Gastroesophageal sphincter (tissue), 4 donors: Measurements from ENCODE around the gene TOP1. TPM values are rescaled to one million over a fixed set of nuclear protein-coding genes. Genes with fewer than 3 reads are reported as not detected.

Source experiments
- ATAC-seq: fragments of 150-250 bp; one replicate; pipeline ENCODE4 v1.9.1; 2016; ENCODE audit warnings: mild to moderate bottlenecking, moderate library complexity
- H3K27ac ChIP-seq, 4 donors: fragments of 200-600 bp; sonication (generic) in 3 of 4; 1 replicate in 3 of 4; 2 replicates in 1 of 4; pipeline ENCODE4 v1.5.1; 2016 to 2019
- H3K27me3 ChIP-seq: fragments of 200-600 bp; sonication (generic); one replicate; pipeline ENCODE4 v1.5.1; 2019
- H3K36me3 ChIP-seq, 2 donors: fragments of 200-600 bp; sonication (generic); one replicate each; pipeline ENCODE4 v1.5.1; 2019; ENCODE audit warnings: control low read depth in 1 of 2
- H3K4me1 ChIP-seq, 3 donors: fragments of 200-600 bp; sonication (generic); 1 replicate in 2 of 3; 2 replicates in 1 of 3; pipeline ENCODE4 v1.5.1; 2016 to 2019; ENCODE audit warnings: control low read depth in 2 of 3
- H3K4me3 ChIP-seq, 2 donors: fragments of 200-600 bp; sonication (generic); one replicate each; pipeline ENCODE4 v1.5.1; 2019; ENCODE audit warnings: mild to moderate bottlenecking in 1 of 2, moderate library complexity in 1 of 2
- H3K9me3 ChIP-seq, 3 donors: fragments of 200-600 bp; sonication (generic); one replicate each; pipeline ENCODE4 v1.5.1; 2017 to 2019; ENCODE audit warnings: control low read depth in 2 of 3
- CTCF ChIP-seq, 4 experiments: fragments of 200-600 bp in 2 of 4; fragments of 450-650 bp in 2 of 4; sonication (generic) in 1 of 4; IDR thresholded peaks; one replicate each; pipeline ENCODE4 v1.5.1; 2017 to 2019; ENCODE audit warnings: antibody characterized with exemption in 4 of 4, mild to moderate bottlenecking in 2 of 4, moderate library complexity in 2 of 4
- EP300 ChIP-seq: sonication (generic); formaldehyde crosslinking; IDR thresholded peaks from one replicate; pipeline ENCODE4 v1.6.1; 2017; ENCODE audit warnings: antibody characterized with exemption, mild to moderate bottlenecking
- POLR2A ChIP-seq, 2 donors: fragments of 450-650 bp; IDR thresholded peaks; one replicate each; pipeline ENCODE4 v1.6.1; 2017; ENCODE audit warnings: antibody characterized with exemption in 2 of 2, mild to moderate bottlenecking in 2 of 2, moderate library complexity in 1 of 2
- POLR2AphosphoS5 ChIP-seq: sonication (generic); formaldehyde crosslinking; IDR thresholded peaks from one replicate; pipeline ENCODE4 v1.6.1; 2017; ENCODE audit warnings: antibody characterized with exemption
- WGBS, 2 donors: methylation state at CpG; one replicate each; pipeline ENCODE4 v1.1.5; 2018; ENCODE audit warnings: low coverage in 1 of 2; 5-methylcytosine and 5-hydroxymethylcytosine counted together
- total RNA-seq, 4 donors: library from RNA; depleted of rRNA; stranded (reverse); fragments of >200 nt; gene quantifications; one replicate each; pipeline ENCODE4 v1.1.0, GENCODE V29; 2016

Gene TOP1
- total RNA-seq, 4 donors from 2014 or later, result 22.0 to 31.6 (median 28.8) TPM

- ATAC-seq, result no peak
- WGBS, 2 donors, result 82 to 88% methylated on average over 5 to 9 of the region's 9 CpGs
- H3K4me3 ChIP-seq, result no peak overlapping the region
- no peak overlapping the region for H3K27ac ChIP-seq
- no peak for TF ChIP-seq POLR2AphosphoS5
- no peak for TF ChIP-seq EP300
- TF ChIP-seq POLR2A (IDR thresholded peaks at IDR 0.05), result no peak
- no peak for TF ChIP-seq CTCF (IDR thresholded peaks at IDR 0.05)
- H3K27me3 ChIP-seq, result no peaks in the 10 kb centered on the region
- peaks cover 0 to 5% (median 0%) of the 10 kb centered on the region in 3 donors for H3K4me1 ChIP-seq
- H3K9me3 ChIP-seq, result no peaks in the 10 kb centered on the region
- H3K36me3 ChIP-seq, result peaks cover 13 to 94% of the 10 kb centered on the region in 2 donors
These were observed 71.4 kb downstream of the TOP1 start for GRCh38 chr20:41100001-41100480.

- H3K36me3 ChIP-seq, result peaks cover 13 to 100% of the 10 kb centered on the region in 2 donors
- no peak for ATAC-seq
- H3K27ac ChIP-seq, result no peak overlapping the region
- no peaks in the 10 kb centered on the region for H3K27me3 ChIP-seq
- H3K4me3 ChIP-seq, result no peak overlapping the region
- H3K4me1 ChIP-seq, result peaks cover 0 to 5% (median 0%) of the 10 kb centered on the region in 3 donors
- WGBS, 2 donors, result 73 to 83% methylated on average over 2 of the region's 2 CpGs
- no peak for TF ChIP-seq CTCF (IDR thresholded peaks at IDR 0.05)
- no peak for TF ChIP-seq EP300
- TF ChIP-seq POLR2A (IDR thresholded peaks at IDR 0.05), result no peak
- no peak for TF ChIP-seq POLR2AphosphoS5
- no peaks in the 10 kb centered on the region for H3K9me3 ChIP-seq
These were observed 73.0 kb downstream of the TOP1 start for GRCh38 chr20:41101660-41102059.

GRCh38 chr20:41108531-41108930 is 79.9 kb downstream of the TOP1 start:
- 57% methylated on average over 1 of the region's 1 CpG; no CpG with 5 or more reads in 1 of the 2 donors for WGBS, 2 donors
- peaks cover 0 to 88% of the 10 kb centered on the region in 2 donors for H3K36me3 ChIP-seq

GRCh38 chr20:41110012-41110411 is 81.4 kb downstream of the TOP1 start:
- Histone ChIP-seq H3K4me1 (no peaks in the 10 kb centered on the region), H3K4me3 (no peak overlapping the region), H3K36me3 (peaks cover 9 to 88% of the 10 kb centered on the region in 2 donors), H3K9me3 (no peaks in the 10 kb centered on the region), H3K27ac (no peak overlapping the region), H3K27me3 (no peaks in the 10 kb centered on the region)
- no peak for TF ChIP-seq CTCF (IDR thresholded peaks at IDR 0.05)
- TF ChIP-seq EP300, result no peak
- TF ChIP-seq POLR2A (IDR thresholded peaks at IDR 0.05), result no peak
- TF ChIP-seq POLR2AphosphoS5, result no peak
- 88 to 99% methylated on average over 5 to 11 of the region's 11 CpGs for WGBS, 2 donors
- no peak for ATAC-seq

More at GRCh38 chr20:41108531-41108930, 79.9 kb downstream of the TOP1 start:
- H3K27ac ChIP-seq, result no peak overlapping the region
- no peak overlapping the region for H3K4me3 ChIP-seq
- H3K27me3 ChIP-seq, result no peaks in the 10 kb centered on the region
- no peak for ATAC-seq
- no peaks in the 10 kb centered on the region for H3K9me3 ChIP-seq
- no peak for TF ChIP-seq POLR2A (IDR thresholded peaks at IDR 0.05)
- TF ChIP-seq CTCF (IDR thresholded peaks at IDR 0.05), result no peak
- no peak for TF ChIP-seq EP300
- no peak for TF ChIP-seq POLR2AphosphoS5
- H3K4me1 ChIP-seq, result no peaks in the 10 kb centered on the region

GRCh38 chr20:41110930-41111577 is 82.4 kb downstream of the TOP1 start:
- no peak for ATAC-seq
- H3K36me3 ChIP-seq, result peaks cover 15 to 88% of the 10 kb centered on the region in 2 donors
- 94 to 97% methylated on average over 5 of the region's 5 CpGs for WGBS, 2 donors

More at GRCh38 chr20:41110930-41111577, 82.4 kb downstream of the TOP1 start:
- Histone ChIP-seq H3K4me1 (no peaks in the 10 kb centered on the region), H3K27ac (no peak overlapping the region), H3K27me3 (no peaks in the 10 kb centered on the region), H3K4me3 (no peak overlapping the region), H3K9me3 (no peaks in the 10 kb centered on the region)
- TF ChIP-seq POLR2A (IDR thresholded peaks at IDR 0.05) (no peak), POLR2AphosphoS5 (no peak), CTCF (IDR thresholded peaks at IDR 0.05) (no peak), EP300 (no peak)
